Thoracic aorta (tissue), 2 donors: ENCODE data around the gene PTPRM. TPM values are rescaled to one million over a fixed set of nuclear protein-coding genes. Genes with fewer than 3 reads are reported as not detected.

ENCODE experiments used
- ATAC-seq: fragments of 150-250 bp; one replicate; pipeline ENCODE4 v1.8.0; 2017; ENCODE audit warnings: low read depth; ENCODE audit not compliant: insufficient number of reproducible peaks, low FRiP score
- DNase-seq: peaks from one replicate; pipeline ENCODE4 v3.0.0-alpha.2; 2020; ENCODE audit warnings: low spot score
- H3K27ac ChIP-seq, 2 donors: fragments of 200-600 bp; sonication (generic); 1 replicate in 1 of 2; 2 replicates in 1 of 2; pipeline ENCODE4 v1.5.1; 2016; ENCODE audit warnings: mild to moderate bottlenecking in 2 of 2, moderate library complexity in 2 of 2
- H3K27me3 ChIP-seq: fragments of 200-600 bp; sonication (generic); replicated peaks from 2 replicates; pipeline ENCODE4 v1.6.0; 2016; ENCODE audit warnings: mild to moderate bottlenecking; ENCODE audit not compliant: insufficient read depth
- H3K36me3 ChIP-seq: fragments of 200-600 bp; sonication (generic); one replicate; pipeline ENCODE4 v1.5.1; 2016
- H3K4me1 ChIP-seq, 2 donors: fragments of 200-600 bp; sonication (generic); 1 replicate in 1 of 2; 2 replicates in 1 of 2; pipeline versions ENCODE4 v1.5.1 to v1.6.0; 2016; ENCODE audit warnings: low read depth in 2 of 2, mild to moderate bottlenecking in 1 of 2; ENCODE audit not compliant: control insufficient read depth in 1 of 2
- H3K4me3 ChIP-seq: fragments of 200-600 bp; sonication (generic); 2 replicates; pipeline ENCODE4 v1.5.1; 2016; ENCODE audit warnings: mild to moderate bottlenecking
- H3K9me3 ChIP-seq: fragments of 200-600 bp; sonication (generic); 2 replicates; pipeline ENCODE4 v1.5.1; 2016
- total RNA-seq, 2 donors: library from RNA; depleted of rRNA; stranded (reverse); fragments of >200 nt; gene quantifications; one replicate each; pipeline versions ENCODE4 v1.1.0 to v1.2.3, GENCODE V29; 2016
- TF ChIP-seq, protein P1 (sequence below): fragments of 200-600 bp; sonication (generic); IDR thresholded peaks from one replicate; pipeline ENCODE4 v1.5.1; 2019; ENCODE audit warnings: antibody characterized with exemption

PTPRM gene
- total RNA-seq, 2 donors from 2014 or later, result 90.3 to 102 TPM

DNA sequence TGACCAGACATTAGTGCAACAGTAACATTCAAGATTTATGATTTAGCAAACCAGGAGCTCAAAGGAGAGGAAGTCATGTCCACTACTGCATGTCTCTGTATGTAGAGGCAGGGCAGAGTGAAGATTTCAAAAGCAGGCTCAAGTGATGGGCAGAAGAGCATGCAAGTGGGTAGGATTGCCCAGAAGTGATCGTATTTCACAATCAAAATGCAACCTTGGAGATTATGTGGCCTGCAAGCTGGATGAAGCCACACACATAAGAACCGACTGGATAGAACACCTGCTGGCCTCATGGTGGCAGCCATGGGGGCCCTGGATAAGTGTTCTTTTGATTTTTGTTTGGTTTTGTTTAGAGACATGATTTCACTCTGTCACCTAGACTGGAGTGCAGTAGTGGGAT lies 755.4 kb downstream of the PTPRM start:
- Histone ChIP-seq H3K27ac (no peak overlapping the region), H3K27me3 (no peaks in the 10 kb centered on the region), H3K4me3 (no peak overlapping the region), H3K9me3 (no peaks in the 10 kb centered on the region), H3K36me3 (no peaks in the 10 kb centered on the region), H3K4me1 (peaks cover under 1 to 18% of the 10 kb centered on the region in 2 donors)
- ATAC-seq (no peak), DNase-seq (no peak)
- TF ChIP-seq, protein P1, sequence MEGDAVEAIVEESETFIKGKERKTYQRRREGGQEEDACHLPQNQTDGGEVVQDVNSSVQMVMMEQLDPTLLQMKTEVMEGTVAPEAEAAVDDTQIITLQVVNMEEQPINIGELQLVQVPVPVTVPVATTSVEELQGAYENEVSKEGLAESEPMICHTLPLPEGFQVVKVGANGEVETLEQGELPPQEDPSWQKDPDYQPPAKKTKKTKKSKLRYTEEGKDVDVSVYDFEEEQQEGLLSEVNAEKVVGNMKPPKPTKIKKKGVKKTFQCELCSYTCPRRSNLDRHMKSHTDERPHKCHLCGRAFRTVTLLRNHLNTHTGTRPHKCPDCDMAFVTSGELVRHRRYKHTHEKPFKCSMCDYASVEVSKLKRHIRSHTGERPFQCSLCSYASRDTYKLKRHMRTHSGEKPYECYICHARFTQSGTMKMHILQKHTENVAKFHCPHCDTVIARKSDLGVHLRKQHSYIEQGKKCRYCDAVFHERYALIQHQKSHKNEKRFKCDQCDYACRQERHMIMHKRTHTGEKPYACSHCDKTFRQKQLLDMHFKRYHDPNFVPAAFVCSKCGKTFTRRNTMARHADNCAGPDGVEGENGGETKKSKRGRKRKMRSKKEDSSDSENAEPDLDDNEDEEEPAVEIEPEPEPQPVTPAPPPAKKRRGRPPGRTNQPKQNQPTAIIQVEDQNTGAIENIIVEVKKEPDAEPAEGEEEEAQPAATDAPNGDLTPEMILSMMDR, result no peak

DNA sequence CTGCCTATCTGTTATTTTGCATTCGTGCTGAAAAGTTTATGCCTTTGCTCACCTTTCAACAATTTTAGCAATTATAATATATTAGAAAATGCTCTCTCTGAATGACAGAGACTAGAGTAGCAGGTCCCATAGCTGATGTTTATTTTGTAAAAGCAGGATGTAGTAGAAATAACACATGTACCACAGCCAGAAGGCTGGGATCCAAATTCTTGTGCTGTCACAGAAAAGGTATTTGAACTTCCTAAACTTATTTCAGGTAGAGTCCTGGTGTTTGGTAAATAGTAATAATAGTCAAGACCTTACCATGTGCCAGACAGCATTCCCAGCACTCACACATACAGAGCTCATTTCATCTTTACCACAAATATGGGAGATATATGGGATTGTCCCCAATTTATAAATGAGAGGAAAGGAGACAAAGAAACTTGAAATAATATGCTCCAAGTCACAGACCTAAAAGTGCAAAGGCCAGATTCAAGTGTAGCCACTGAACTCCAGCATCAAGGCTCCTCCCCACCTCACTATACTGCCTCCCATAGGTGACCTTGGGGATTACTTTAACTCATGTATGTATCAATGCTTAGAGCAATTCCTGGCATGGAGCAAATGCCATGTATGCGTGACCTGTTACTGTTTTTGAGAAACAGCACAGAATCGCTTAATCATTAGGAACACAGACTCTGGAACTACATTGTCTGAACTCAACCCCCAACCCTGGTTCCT lies 757.4 kb downstream of the PTPRM start:
- DNase-seq (no peak), ATAC-seq (no peak)
- H3K27me3 ChIP-seq, result no peaks in the 10 kb centered on the region

DNA sequence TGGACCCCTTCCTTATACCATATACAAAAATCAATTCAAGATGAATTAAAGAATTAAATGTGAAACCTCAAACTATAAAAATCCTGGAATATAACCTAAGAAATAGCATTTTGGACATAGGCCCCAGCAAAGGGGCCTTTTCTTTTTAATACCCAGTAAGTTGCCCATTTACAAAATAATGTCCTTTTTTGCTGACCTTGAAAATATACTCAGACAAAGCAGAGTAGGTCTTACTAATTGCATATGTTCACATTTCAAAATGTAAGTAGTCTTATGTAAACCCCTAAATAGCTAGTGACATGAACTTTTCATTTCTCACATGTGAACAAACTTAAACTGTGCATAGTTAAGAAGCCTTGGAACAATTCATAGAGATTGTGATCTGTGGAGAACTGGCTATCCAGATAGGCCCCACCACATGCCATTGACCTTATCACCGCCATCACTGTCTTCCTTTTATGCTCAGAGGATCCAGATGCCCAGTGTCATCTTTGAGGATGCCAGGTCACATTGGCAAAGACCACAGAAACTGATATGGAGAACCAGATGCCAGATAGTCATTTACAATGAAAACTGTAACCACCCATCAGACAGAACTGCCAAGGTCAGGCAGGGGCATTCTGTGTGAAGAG lies 759.8 kb downstream of the PTPRM start:
- DNase-seq, result no peak
- no peaks in the 10 kb centered on the region for H3K27me3 ChIP-seq
- no peaks in the 10 kb centered on the region for H3K9me3 ChIP-seq
- H3K27ac ChIP-seq, result peak overlapping the region in 1 of 2 donors; percentile 27
- peaks cover 18 to 46% of the 10 kb centered on the region in 2 donors for H3K4me1 ChIP-seq
- ATAC-seq, result no peak
- H3K4me3 ChIP-seq, result no peak overlapping the region
- no peaks in the 10 kb centered on the region for H3K36me3 ChIP-seq
- TF ChIP-seq, protein P1, result no peak

More for the DNA sequence above, 757.4 kb downstream of the PTPRM start:
- Histone ChIP-seq H3K9me3 (no peaks in the 10 kb centered on the region), H3K36me3 (no peaks in the 10 kb centered on the region), H3K27ac (no peak overlapping the region), H3K4me1 (peaks cover 14 to 38% of the 10 kb centered on the region in 2 donors), H3K4me3 (no peak overlapping the region)
- TF ChIP-seq, protein P1, result no peak

DNA sequence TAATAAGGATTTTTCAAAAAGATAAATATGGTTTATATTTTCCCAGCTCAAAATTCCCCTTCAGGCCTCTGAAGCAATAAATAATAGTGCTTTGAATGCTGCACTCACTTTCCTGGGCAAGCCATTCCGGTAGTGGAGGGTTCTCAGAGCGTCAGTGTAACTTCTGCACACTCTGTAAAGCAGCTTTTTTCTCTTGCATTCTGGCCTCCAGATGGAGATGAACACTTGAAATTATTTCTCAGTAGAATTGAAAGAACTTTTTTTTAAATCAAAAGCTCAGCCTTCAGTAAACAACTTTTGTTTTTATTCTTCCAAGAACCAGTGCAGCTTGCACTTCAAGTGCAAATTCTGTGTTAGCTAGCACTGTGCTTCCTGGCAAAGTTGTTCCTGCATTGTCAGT lies 761.0 kb downstream of the PTPRM start:
- Histone ChIP-seq H3K4me1 (peaks cover 18 to 46% of the 10 kb centered on the region in 2 donors), H3K36me3 (no peaks in the 10 kb centered on the region), H3K27ac (no peak overlapping the region), H3K27me3 (no peaks in the 10 kb centered on the region), H3K4me3 (no peak overlapping the region), H3K9me3 (no peaks in the 10 kb centered on the region)
- TF ChIP-seq, protein P1, result no peak
- no peak for ATAC-seq
- DNase-seq, result no peak

DNA sequence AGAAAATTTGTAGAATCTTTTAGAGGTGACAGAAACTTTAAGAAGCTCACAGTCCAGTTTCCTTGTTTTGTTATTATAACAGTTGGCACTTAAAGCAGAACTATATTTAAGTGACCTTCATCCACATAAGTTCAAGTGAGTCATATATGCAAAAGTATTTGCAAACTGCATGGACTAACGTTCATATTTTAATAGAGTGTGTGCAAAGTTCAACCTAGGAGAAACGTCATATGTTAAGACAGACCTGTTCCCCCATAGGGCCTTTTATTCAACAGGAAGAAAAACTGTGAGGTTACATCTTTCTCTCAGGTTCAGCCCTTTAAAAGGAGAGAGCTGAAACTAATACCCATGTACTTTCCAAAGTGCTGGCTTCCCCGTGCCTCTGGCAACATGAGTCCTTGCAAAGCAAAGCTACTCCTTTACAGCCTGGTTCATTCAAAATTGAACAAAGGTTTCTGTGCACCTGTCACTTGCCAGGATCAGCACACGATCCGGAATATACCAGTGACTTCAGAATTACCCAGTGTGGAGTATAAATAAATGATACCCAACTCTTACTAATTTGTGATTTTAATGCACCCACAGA lies 762.2 kb downstream of the PTPRM start:
- Histone ChIP-seq H3K27me3 (no peaks in the 10 kb centered on the region), H3K4me1 (peaks cover 18 to 40% of the 10 kb centered on the region in 2 donors), H3K4me3 (no peak overlapping the region), H3K27ac (no peak overlapping the region), H3K9me3 (no peaks in the 10 kb centered on the region), H3K36me3 (no peaks in the 10 kb centered on the region)
- TF ChIP-seq, protein P1, result no peak
- DNase-seq (no peak), ATAC-seq (no peak)
